Measurements from ENCODE around the gene CKAP4.

CKAP4 gene

GRCh38 chr12:106274575-106275121 lies 26.8 kb upstream of the CKAP4 start:
- DNase-seq (ENCODE audit: low spot score) = no peak

GRCh38 chr12:106274012-106274411 lies 26.2 kb upstream of the CKAP4 start:
- no peak for DNase-seq (ENCODE audit: low spot score)

GRCh38 chr12:106273491-106273890 lies 25.7 kb upstream of the CKAP4 start:
- DNase-seq (ENCODE audit: low spot score) = no peak

- no peak for DNase-seq (ENCODE audit: low spot score)
Observed at GRCh38 chr12:106271575-106272505, 24.0 kb upstream of the CKAP4 start.

GRCh38 chr12:106269150-106269771 lies 21.4 kb upstream of the CKAP4 start:
- DNase-seq (ENCODE audit: low spot score) = no peak

GRCh38 chr12:106267535-106267934 lies 19.7 kb upstream of the CKAP4 start:
- DNase-seq (ENCODE audit: low spot score) = no peak

- DNase-seq (ENCODE audit: low spot score) = no peak
Observed at GRCh38 chr12:106265116-106265515, 17.3 kb upstream of the CKAP4 start.

GRCh38 chr12:106258935-106259334 lies 11.1 kb upstream of the CKAP4 start:
- no peak for DNase-seq (ENCODE audit: low spot score)

GRCh38 chr12:106258226-106258625 lies 10.4 kb upstream of the CKAP4 start:
- DNase-seq (ENCODE audit: low spot score) = no peak

GRCh38 chr12:106256524-106256923 lies 8.7 kb upstream of the CKAP4 start:
- DNase-seq (ENCODE audit: low spot score) = no peak

- DNase-seq (ENCODE audit: low spot score) = no peak
Observed at GRCh38 chr12:106255952-106256351, 8.1 kb upstream of the CKAP4 start.

- no peak for DNase-seq (ENCODE audit: low spot score)
Observed at GRCh38 chr12:106255493-106255892, 7.7 kb upstream of the CKAP4 start.

GRCh38 chr12:106254724-106255123 lies 6.9 kb upstream of the CKAP4 start:
- no peak for DNase-seq (ENCODE audit: low spot score)

GRCh38 chr12:106251631-106252455 lies 4.0 kb upstream of the CKAP4 start:
- no peak for DNase-seq (ENCODE audit: low spot score)

- no peak for DNase-seq (ENCODE audit: low spot score)
Observed at GRCh38 chr12:106249411-106250135, 1.8 kb upstream of the CKAP4 start.

GRCh38 chr12:106248846-106249371 lies 1.1 kb upstream of the CKAP4 start:
- DNase-seq (ENCODE audit: low spot score) = peak; percentile 15

GRCh38 chr12:106248312-106248845 lies 559 bp upstream of the CKAP4 start:
- no peak for DNase-seq (ENCODE audit: low spot score)

GRCh38 chr12:106246891-106247673 lies 738 bp downstream of the CKAP4 start:
- DNase-seq (ENCODE audit: low spot score) = peak; percentile 37

- no peak for DNase-seq (ENCODE audit: low spot score)
Observed at GRCh38 chr12:106245767-106246166, 2.1 kb downstream of the CKAP4 start.

- no peak for DNase-seq (ENCODE audit: low spot score)
Observed at GRCh38 chr12:106243620-106244019, 4.2 kb downstream of the CKAP4 start.

Measured in activated CD4-positive, alpha-beta T cell treated with anti-CD3 and anti-CD28 coated beads, Interleukin-2, Interleukin-4, amounts not matched to agents 100 ng/mL and 50 ng/mL, durations not matched to agents 16 hours and 8 hours (primary cell).